ENCODE measurements around the gene ITGA2B.
"Not testable (repeated sequence)": the region's sequence is repeated elsewhere in the genome, so short reads cannot be mapped to it uniquely, and the experiment has no call there.

The ITGA2B gene

DNA sequence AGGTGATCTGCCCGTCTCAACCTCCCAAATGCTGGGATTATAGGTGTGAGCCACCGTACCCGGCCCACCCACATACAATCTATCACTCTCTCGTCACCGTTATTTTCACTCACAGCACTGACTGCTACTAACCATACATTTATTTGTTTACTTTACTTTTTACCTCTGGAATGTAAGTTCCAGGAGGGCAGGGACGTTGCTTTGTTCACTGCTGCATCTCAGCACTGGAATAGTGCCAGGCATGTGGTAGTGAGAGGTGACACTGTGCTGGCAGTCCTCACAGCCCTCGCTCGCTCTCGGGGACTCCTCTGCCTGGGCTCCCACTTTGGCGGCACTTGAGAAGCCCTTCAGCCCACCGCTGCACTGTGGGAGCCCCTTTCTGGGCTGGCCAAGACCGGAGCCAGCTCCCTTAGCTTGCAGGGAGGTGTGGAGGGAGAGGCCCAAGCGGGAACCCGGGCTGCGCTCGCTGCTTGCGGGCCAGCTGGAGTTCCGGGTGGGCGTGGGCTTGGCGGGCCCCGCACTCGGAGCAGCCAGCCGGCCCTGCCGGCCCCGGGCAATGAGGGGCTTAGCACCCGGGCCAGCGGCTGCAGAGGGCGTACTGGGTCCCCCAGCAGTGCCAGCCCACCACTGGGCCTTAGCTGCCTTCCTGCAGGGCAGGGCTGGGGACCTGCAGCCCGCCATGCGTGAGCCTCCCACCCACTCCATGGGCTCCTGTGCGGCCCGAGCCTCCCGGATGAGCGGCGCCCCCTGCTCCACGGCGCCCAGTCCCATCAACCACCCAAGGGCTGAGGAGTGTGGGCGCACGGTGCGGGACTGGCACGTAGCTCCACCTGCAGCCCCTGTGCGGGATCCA, 20.8 kb downstream of the ITGA2B start:
- DNase-seq: not testable (repeated sequence)

DNA sequence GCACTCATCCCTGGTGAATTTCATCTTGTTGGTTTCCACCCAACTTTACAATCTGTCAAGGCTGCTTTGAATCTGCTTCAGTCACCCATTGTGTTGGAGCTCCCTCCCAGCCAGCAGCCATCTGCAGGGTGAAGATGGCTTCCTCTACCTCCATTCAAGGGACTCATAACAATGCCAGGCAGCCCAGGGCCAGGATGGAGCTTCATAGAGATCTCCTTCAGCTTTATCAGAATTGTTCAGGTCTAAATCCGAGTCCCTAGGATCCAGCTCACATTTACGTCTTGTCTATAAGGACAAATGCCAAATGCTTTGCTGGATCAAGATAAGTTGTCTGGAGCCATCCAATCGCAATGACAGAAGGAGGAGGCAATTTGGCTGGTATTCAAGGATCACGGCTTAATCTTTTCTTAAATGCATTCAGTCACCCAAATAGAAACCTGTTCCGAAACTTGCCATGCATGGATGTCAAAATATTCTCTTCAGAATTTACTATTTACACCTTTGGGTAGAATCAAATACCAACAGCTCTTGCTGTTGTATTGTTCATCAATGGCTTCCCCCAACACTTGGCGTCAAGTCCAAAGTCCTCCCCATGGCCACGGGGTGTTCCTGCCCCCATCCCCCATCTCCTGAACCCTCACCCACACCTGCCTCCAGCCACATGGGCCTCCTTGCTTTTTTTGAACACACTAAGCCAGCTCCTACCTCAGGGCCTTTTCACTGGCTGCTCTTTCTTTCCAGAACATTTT, 22.0 kb downstream of the ITGA2B start:
- no peak for DNase-seq

DNA sequence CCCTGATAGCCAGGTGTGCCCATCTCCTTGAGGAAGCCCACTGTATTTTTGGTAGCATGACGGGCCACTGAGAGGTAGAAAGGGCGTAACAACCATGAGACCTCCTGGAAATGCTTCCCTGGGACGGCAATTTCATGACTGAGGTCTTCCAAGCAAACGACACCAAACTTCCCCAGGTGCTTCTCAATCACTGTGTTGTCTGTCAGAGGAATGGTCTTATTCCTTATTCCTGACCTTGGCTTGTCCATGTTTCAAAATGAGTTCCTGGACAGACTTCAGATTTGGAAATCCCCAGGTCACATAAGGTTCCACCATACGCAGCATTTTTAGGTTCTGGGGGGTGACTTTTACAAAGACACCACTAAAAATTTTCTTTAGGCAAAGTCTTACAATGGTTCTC, 24.4 kb downstream of the ITGA2B start:
- not testable (repeated sequence) for DNase-seq

DNA sequence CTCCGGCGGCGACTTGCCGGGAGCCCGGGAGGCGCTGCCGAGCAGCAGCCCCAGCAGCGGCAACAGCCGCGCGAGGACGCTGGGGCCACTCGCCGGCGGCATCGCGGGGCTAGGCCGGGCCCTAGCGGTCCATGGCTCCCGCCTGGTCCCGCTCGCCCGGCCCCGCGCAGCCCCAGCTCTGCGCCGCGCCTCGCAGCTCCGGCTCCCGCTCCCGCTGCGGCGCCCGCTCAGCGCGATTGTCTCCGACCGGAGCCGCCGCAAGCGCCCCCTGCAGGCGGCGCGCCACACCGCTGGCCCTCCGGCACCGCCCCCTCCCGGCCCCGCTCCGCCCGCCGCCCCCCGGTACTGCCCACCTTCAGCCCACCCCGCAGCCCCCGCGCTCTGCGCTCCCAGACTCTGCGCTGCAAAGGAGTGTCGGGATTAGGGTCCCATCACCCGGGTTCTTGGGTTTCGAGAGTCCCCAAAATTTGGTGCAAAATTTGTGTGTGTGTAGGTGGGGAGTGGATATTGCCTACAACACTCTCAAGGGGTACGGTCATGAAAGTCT, 25.8 kb downstream of the ITGA2B start, which contains the start of gene FAM171A2:
FAM171A2 (minus strand) TSS at position 241 of the 547 bp plus-strand sequence; CDS start at position 102, 139 bp downstream.
- peak; percentile 48 for DNase-seq

DNA sequence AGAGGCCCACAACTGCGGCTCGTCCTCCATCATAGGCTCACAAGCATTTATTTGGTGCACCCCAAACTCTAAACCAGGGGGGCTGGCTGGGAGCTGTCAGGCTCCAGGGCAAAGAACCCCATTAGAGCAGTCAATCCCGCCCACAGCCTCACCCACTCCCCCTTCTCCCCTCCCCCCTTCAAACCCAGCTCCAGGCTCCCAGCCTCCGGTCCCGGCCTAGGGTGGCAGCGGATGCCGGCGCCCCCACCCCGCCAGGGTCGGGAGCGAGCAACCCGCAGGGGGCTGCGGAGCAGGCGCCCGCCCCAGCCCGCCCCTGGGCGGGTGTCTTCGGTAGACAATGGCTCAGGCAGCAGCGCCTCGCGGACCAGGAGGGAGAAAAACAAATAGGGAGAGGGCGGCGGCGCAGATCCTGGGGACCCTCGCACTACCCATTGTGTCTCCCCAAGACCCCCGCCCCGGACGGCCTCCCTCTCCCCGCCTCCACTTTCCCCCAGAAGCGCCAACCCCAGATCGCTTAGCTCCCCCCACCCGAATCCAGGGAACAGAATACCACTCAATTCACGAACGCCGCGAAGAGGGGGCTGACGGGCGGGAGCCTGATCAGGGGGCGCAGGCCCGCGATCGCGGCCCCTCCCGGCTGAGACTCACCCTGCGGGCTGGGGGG, 26.4 kb downstream of the ITGA2B start:
- DNase-seq: peak; percentile 14

DNA sequence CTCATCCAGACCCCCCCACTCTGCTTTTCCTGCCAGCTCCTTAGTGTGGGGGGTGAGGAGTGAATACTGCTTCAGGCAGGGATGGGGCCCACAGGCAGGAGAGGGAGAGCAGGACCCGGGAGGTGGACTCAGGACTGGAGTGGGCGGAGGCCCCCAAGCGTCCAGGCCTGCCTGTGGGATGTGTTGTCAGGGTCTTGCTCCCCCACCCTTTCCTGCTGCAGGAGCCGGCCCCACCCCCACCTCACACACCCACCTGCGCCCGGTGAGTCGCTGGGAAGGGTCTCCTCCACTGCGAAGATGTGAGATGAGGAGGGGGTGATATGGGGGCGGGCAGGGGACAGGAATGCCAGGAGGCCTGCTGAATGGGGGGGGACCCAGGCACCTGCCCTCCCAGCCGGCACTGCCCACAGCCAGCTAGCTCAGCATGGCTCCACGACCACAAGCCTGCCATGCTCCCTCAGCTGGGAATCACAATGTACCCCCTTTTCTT, 26.9 kb downstream of the ITGA2B start:
- DNase-seq: no peak

DNA sequence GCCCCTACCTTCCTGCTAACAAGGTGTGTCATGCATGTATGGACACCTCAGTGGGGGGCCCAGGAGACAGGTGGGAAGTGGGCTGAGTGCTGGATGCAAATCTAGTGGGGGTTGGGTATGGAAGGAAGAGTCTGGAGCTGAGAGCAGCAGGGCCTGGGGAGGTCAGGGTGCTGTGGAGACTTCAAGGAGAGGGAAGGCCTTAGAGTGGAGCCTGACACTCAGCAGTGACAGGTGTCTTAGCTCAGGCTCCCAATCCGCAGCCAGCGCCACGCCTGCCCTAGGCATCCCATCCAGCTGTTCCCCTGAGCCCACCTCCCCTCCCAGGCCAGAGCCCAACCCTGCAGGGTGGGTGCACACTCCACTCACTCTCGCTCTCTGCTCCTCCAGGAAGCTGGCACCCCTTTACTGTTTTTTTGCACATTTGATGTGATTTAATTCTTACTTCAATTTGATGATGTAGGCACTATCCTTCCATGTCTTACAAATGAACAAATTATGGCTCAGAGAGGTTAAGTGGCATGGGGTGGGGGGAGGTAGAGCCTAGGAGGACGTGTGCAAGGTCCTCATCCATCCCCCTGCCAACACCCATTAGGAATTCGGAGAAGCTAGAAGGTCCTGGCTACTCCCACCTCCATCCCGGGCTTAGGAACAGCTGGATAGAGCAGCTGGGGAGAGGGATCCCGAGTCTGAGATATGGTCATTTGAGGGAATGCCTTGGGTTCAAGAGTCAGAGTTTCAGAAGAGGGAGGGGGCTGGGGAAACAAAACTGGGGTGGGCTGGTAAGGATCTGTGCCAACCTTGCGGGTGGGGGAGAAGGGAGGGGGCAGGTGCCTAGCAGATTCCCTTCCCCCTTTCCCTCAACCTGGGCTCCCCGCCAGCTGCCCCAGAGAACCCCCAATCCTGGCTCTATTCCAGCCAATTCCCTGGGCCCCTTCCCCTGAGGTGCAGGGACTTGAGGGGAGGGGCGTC, 27.9 kb downstream of the ITGA2B start:
- peak; percentile 51 for DNase-seq

DNA sequence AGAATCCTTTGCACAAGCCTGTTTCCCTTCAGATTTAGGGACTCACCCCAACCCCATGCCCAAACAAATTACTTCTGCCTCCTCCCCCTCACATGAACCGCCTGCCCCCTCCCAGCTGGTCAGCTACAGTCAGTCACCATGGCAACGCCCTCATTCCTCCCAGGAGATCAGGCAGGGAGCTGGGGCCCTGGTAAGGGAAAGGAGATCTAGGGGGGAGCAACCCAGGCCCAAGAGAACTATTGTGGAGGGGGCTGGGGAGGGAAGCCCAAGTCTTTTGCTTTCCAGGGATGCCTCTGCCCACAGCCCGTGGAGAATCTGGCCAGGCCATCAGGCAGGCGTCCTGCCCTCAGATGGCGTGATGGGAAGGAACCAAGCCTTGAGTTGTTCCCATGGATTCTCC, 28.6 kb downstream of the ITGA2B start:
- no peak for DNase-seq

DNA sequence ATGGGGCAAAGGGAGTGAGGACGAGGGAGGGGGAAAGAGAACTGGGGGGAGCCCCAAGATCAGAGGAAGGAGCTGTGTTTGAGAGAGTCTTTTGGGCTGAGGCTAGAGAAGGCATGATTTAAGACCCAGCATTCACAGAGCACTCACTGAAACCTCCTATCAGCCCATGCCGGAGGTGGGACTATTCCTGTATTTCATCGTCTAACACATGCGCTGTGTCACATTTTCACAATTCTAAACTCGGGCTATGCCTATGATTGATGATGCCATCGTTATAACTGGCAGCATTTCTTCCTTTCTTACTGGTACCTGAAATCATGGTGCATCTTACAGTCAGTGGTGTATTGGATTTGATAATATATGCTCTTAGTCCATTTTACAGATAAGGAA, 29.3 kb downstream of the ITGA2B start:
- DNase-seq: no peak

DNA sequence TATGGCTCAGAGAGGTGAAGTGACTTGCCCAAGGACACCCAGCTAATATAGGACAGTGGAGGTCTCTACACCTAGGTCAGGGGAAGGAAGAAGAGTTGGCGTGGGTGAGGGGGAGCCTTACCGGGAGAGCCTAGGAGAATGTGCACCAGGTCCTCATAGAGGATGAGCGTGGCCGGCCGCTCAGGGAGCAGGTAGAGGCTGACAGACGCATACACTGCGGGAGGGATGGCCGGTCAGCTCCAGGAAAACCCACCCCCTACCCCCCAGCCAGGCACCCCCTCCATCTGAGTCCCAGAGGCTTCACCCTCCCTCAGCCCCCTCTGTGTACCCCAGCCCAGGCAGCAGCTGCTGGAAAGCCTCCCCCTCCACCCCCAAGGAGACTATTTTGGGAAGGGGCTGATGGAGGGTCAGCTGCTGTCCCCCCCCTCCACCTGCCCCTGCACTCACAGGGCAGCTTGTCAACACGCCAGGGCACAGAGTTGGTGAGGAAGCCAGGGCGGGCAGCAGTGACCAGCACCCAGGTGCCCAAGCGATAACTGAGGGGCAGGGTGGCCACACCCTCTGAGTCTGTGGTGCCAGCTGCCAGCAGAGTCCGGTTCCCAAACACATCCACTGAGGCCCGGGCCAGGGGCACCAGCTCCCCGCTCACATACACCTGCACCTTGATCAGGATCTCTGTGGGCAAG, 29.8 kb downstream of the ITGA2B start:
- no peak for DNase-seq

DNA sequence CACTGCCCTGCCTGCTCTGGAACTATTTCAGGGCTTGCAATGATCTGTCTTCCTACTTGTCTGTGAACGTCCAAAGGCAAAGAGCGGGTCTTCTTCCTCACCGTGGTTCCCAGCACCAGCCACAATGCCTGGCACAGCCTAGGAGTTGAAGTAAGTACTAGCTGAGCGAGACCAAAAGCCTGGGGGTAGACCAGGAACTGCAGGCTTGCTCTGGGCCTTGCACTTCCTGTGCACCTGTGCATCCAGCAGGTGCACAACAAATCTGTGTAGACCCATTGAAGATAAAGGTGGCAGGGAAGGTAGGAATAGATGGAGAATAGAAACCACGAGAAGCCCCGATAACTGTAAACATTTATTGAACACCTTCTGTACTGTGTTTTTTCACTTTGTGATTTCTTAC, 30.4 kb downstream of the ITGA2B start:
- no peak for DNase-seq

DNA sequence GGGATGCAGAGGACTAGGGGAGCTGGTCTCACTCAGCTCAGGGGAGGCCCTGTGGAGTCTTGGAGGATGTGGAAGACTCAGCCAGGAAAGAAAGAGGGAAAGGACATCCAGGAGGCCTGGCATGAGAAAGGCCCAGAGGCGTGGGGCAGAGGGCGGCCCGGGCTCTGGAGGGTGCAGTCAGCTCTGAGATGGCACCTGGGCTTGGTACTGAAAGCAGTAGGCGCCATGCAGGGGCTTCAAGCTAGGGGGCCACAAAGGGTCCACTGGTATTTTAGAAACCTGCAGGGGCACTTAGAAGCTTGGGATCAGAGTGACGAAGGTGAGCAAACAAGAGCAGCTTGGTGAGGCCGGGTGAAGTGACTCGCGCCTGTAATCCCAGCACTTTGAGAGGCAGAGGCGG, 31.4 kb downstream of the ITGA2B start:
- DNase-seq: no peak

DNA sequence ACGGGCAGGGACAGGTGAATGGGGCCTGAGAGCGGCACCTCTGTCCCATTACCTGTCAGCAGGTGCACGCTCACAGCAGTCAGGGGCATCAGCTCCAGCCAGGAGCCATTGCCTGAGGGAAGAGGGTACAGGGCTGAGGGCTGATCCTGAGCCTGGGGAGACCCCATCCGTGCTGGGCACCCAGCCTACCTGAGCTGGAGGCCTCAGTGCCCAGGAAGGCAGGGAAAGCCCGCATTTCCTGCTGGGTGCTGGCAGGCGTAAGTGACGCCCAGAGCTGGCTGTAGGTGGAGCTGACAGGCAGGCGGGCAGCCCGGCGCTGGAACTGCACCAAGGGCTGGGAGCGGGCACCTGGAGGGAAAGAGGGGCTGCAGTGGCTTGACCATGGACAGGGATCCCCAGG, 33.2 kb downstream of the ITGA2B start:
- DNase-seq: no peak

DNA sequence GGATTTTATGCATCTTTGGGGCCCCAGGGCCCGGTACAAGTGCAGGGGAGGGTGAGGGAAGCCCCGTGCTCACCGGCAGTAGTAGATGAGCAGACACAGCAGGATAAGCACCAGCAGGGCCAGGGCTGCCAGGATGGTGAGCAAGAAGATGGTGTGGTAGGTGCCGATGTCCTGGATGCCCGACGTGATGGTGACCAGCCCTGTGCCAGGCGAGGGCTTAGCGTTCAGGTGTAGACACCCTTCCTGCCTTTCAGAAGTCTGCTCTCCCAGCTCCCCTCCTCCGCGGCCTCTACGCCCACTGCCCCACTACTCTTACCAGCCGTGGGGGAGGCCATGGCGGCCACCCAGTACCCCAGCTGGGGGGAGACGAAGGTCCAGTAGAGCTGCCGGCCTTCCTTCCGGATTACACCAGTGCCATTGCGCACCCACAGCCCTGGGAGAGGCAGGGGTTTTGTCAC, 33.8 kb downstream of the ITGA2B start:
- no peak for DNase-seq

DNA sequence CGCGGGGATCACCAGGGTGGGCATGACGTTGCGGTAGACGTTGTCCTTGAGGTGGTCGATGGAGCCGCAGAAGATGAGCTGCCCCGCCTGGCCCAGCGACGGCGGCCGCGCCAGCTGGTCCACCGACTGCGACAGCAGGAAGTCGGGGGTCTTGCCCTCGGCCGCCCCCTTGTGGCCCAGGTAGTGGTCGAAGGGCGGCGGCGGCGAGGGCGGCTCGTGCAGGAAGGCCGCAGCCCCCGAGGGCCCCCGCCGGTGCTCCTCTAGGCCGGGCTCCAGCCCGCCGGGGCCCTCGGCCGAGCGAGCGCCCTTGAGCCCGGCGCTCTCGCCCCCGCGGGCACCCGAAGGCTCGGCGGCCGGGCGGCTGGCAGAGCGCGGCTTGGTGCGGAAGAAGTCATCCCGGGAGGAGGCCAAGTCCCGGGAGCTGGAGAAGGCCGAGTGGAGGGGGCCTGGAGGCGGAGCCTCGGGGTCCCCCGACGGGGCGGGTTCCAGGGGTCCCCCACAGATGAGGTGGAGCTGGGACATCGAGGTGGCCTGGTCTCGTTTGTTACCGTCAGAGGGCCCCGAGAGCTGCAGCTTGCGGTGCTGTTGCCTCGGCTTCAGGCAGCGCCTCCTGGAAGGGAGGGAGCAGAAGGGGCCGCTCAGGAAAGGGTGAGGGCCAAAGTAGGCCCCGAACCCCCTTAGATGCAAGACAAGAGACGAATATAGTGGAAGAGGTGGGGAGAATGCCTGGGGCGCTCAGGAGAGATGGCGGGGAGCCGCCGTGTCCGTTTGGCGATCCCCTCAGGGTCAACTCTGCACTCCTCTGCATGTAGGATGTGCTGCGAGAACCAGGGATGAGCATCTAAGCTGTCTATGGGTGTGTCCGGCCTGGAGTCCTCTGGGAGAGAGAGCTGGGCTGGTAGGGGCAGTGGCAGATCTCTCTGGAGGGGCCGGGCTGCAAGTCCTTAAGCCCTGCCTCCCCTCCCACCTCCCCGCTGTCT, 34.6 kb downstream of the ITGA2B start:
- DNase-seq: no peak

DNA sequence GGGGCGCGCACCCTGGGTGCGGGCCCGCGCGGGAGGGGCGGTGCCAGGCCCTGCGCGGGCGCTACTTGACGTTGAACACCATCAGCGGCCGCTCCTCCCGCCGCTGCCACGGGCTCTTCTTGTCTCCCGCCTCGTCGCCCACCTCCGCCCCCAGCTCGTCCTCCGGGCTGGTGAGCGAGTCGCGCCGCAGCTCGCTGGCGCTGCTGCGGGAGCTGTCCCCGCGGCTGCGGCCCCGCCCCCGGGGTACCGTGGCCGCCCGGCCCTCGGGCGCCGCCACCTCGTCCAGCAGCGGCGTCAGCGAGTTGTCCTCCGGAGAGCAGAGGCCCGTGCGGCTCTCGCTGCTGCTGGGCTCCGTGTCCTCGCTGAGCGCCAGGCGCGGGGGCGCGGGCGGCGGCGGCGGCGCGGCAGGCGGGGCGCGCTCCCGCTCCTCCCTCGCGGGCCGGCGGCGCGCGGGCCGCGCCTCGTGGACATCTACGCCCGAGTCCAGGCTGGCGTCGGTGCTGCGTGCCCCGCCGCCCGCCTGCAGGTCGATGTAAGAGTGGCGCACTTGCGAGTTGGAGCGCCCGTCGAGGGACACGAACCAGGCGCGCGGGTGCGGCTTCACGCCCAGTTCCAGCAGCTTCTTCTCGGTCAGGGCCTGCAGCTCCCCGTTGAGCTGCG, 35.6 kb downstream of the ITGA2B start:
- no peak for DNase-seq

DNA sequence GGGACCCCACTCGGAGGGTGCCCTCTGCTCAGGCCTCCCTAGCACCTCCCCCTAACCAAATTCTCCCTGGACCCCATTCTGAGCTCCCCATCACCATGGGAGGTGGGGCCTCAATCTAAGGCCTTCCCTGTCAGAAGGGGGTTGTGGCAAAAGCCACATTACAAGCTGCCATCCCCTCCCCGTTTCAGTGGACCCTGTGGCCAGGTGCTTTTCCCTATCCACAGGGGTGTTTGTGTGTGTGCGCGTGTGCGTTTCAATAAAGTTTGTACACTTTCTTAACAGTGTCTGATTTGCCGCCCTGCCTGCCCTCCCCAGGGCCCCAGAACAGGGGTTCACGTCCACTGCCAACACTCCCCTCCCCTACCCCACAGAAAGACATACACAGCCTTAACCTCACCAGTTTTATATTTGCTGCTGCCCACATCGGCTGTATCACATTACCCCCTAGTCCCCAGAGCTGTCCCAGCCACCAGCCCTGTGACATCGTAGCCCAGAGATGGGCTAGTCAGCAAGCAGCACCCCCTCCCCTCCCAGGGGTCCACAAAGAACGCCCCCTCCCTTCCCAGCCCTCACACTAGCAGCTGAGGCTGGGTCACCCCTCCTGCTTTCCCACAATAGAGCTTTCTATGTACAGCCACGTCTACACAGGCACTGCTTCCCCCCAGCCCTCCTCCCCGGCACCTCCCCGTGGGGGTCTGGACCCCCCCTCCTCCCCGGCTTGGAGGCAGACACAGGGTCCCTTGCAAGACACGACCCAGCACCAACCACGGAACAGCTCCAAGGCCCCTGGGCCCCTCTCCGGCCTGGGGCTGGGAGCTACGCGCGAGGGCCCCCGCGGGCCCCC, 36.4 kb downstream of the ITGA2B start:
- no peak for DNase-seq

All from NCI-H1105 (cell line).